Measurements from ENCODE around the gene STOML3.
"Not testable (repeated sequence)": the region's sequence is repeated elsewhere in the genome, so short reads cannot be mapped to it uniquely, and the experiment has no call there.

The STOML3 gene

GRCh38 chr13:38990693-38991092 is at the start of gene STOML3:
Gene STOML3 (minus strand): TSS chr13:38990831. CDS start chr13:38990721, 110 bp downstream.
- DNase-seq = no peak

- DNase-seq = no peak
Observed at GRCh38 chr13:39040206-39040605, 49.6 kb upstream of the STOML3 start.

- DNase-seq = no peak
Observed at GRCh38 chr13:39039041-39039440, 48.4 kb upstream of the STOML3 start.

GRCh38 chr13:39038569-39039030 is 48.0 kb upstream of the STOML3 start:
- DNase-seq = no peak

GRCh38 chr13:39037880-39038568 is 47.4 kb upstream of the STOML3 start, which contains the start of the genes NHLRC3 and PROSER1:
Gene NHLRC3 (plus strand): TSS chr13:39038456. CDS start chr13:39038640, 184 bp downstream.
Gene PROSER1 (minus strand): TSS chr13:39038089. CDS start chr13:39037242, 847 bp downstream.
- DNase-seq = peak; percentile 70

- no peak for DNase-seq
Observed at GRCh38 chr13:39037410-39037879, 46.8 kb upstream of the STOML3 start.

GRCh38 chr13:39036212-39036611 is 45.6 kb upstream of the STOML3 start:
- no peak for DNase-seq

GRCh38 chr13:39035799-39036198 is 45.2 kb upstream of the STOML3 start:
- no peak for DNase-seq

GRCh38 chr13:39035204-39035603 is 44.6 kb upstream of the STOML3 start:
- no peak for DNase-seq

- DNase-seq = no peak
Observed at GRCh38 chr13:39034085-39034484, 43.5 kb upstream of the STOML3 start.

- no peak for DNase-seq
Observed at GRCh38 chr13:39032150-39032549, 41.5 kb upstream of the STOML3 start.

GRCh38 chr13:39025433-39025839 is 34.8 kb upstream of the STOML3 start:
- DNase-seq = no peak

- DNase-seq = no peak
Observed at GRCh38 chr13:39023761-39024160, 33.1 kb upstream of the STOML3 start.

- no peak for DNase-seq
Observed at GRCh38 chr13:39023316-39023715, 32.7 kb upstream of the STOML3 start.

- DNase-seq = no peak
Observed at GRCh38 chr13:39020853-39021462, 30.3 kb upstream of the STOML3 start.

- DNase-seq = no peak
Observed at GRCh38 chr13:39016787-39017186, 26.2 kb upstream of the STOML3 start.

GRCh38 chr13:39016087-39016486 is 25.5 kb upstream of the STOML3 start:
- no peak for DNase-seq

GRCh38 chr13:39013462-39013861 is 22.8 kb upstream of the STOML3 start:
- DNase-seq = no peak

GRCh38 chr13:39012608-39013007 is 22.0 kb upstream of the STOML3 start:
- DNase-seq = no peak

GRCh38 chr13:39006371-39007111 is 15.9 kb upstream of the STOML3 start:
- DNase-seq = not testable (repeated sequence)

GRCh38 chr13:38998739-38999138 is 8.1 kb upstream of the STOML3 start:
- no peak for DNase-seq

GRCh38 chr13:38993381-38993780 is 2.8 kb upstream of the STOML3 start:
- DNase-seq = no peak

- DNase-seq = no peak
Observed at GRCh38 chr13:38981096-38981495, 9.5 kb downstream of the STOML3 start.

- DNase-seq = no peak
Observed at GRCh38 chr13:38980750-38981078, 9.9 kb downstream of the STOML3 start.

Data from amniotic stem cell (primary cell).